Fibroblast of the aortic adventitia (primary cell): ENCODE measurements around the gene LAP3. TPM values are rescaled to one million over a fixed set of nuclear protein-coding genes. Genes with fewer than 3 reads are reported as not detected.
A peak's percentile ranks its signal among the peaks of the same experiment; 100 is the strongest.

Source experiments
- DNase-seq: peaks from one replicate; pipeline ENCODE4 v3.0.0-alpha.2; 2010; ENCODE audit warnings: low read depth
- H3K4me3 ChIP-seq: 2 replicates; pipeline ENCODE4 v1.5.1; 2011; ENCODE audit warnings: low read depth, mild to moderate bottlenecking, control low read depth, low read length, moderate library complexity
- total RNA-seq: library from RNA; depleted of rRNA; stranded (reverse); fragments of >200 nt; gene quantifications from 2 replicates; pipeline ENCODE4 v1.2.3, GENCODE V29; 2012; ENCODE audit warnings: low replicate concordance
- TF ChIP-seq, protein P1 (sequence below): IDR thresholded peaks from 2 replicates; pipeline ENCODE4 v1.5.1; 2011; ENCODE audit warnings: mild to moderate bottlenecking, low read length, control low read depth, inconsistent platforms; ENCODE audit not compliant: insufficient read depth

Gene LAP3
- total RNA-seq, 1 donor = 76.9 TPM

GRCh38 chr4:17630228-17630627, 53.2 kb downstream of the LAP3 start:
- TF ChIP-seq, protein P1, sequence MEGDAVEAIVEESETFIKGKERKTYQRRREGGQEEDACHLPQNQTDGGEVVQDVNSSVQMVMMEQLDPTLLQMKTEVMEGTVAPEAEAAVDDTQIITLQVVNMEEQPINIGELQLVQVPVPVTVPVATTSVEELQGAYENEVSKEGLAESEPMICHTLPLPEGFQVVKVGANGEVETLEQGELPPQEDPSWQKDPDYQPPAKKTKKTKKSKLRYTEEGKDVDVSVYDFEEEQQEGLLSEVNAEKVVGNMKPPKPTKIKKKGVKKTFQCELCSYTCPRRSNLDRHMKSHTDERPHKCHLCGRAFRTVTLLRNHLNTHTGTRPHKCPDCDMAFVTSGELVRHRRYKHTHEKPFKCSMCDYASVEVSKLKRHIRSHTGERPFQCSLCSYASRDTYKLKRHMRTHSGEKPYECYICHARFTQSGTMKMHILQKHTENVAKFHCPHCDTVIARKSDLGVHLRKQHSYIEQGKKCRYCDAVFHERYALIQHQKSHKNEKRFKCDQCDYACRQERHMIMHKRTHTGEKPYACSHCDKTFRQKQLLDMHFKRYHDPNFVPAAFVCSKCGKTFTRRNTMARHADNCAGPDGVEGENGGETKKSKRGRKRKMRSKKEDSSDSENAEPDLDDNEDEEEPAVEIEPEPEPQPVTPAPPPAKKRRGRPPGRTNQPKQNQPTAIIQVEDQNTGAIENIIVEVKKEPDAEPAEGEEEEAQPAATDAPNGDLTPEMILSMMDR = no peak
- DNase-seq = no peak
- no peak overlapping the region for H3K4me3 ChIP-seq

DNA sequence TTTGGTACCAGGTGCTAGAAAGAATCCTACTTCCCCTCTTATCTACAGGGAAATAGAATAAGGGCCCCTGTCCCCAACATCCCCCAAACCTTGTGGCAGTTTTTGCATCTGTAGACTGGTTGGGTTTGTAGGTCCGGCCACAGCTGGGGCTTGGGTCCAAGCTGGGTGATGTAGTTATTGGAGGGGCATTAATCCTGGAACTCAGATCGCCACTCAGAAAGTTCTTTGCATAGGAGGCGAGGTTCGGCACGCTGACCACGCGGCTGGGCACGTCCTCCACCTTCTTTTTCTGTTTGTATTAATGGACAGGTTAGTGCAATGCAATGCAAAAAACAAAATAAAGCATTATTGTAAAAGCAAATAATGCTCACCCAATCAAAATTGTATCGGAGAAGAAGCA, 56.6 kb downstream of the LAP3 start:
- TF ChIP-seq, protein P1 = no peak
- no peak overlapping the region for H3K4me3 ChIP-seq
- DNase-seq = no peak

GRCh38 chr4:17635056-17635455, 58.1 kb downstream of the LAP3 start:
- H3K4me3 ChIP-seq = no peak overlapping the region
- DNase-seq = no peak
- TF ChIP-seq, protein P1 = no peak

DNA sequence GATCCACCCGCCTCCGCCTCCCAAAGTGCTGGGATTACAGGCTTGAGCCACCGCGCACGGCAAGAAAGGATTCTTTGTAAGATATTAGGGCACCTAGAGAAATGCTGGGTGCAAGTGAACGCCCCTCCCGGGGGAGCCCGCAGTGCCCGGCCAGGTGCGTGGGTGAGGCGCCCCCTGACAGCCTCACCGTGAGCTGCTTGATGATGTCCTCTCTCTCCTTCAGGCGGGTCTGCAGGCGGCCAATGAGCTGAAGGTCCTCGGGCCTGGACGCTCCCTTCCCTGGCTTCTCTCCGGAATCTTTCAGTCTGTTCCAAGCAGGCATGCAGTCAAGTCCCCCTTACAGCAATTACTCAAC, 59.3 kb downstream of the LAP3 start:
- no peak for DNase-seq
- H3K4me3 ChIP-seq = no peak overlapping the region
- TF ChIP-seq, protein P1 = no peak

DNA sequence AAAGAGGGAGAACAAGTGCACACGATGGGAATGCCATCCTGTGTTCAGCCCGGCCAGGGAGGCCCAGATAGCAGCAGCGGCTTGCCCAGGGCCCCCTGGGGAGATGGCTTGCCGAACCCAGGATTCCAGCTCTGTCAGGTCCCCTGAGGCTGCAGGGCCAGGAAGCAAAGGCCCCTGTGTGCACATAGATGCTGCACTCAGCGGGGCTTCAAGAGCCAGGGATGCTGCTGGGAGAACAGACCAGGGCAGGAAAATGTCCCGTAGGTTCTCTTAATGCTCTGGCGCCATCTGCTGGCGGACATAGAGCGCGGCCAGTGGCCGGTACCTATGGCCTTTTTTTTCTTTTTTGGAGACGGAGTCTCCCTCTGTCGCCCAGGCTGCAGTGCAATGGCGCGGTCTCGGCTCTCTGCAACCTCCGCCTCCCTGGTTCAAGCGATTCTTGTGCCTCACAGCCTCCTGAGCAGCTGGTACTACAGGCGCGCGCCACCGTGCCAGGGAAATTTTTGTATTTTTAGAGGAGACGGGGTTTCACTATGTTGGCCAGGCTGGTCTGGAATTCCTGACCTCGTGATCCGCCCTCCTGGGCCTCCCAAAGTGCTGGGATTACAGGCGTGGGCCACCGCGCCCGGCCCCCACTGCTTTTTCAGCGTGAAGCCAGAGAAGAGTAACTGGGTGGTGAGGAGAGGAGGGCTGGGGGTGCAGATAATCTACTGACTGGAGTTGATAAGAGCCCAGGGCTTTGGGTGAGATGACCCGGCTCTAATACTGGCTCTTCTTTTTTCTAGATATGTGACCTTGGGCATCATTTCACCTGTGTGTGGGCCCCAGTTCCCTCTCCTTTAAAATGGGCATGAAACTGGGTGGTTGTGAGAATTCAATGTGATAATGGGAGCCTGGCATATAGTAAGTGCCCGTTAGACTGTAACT, 60.0 kb downstream of the LAP3 start:
- peak; percentile 69 for DNase-seq
- TF ChIP-seq, protein P1 = peak; percentile 87

DNA sequence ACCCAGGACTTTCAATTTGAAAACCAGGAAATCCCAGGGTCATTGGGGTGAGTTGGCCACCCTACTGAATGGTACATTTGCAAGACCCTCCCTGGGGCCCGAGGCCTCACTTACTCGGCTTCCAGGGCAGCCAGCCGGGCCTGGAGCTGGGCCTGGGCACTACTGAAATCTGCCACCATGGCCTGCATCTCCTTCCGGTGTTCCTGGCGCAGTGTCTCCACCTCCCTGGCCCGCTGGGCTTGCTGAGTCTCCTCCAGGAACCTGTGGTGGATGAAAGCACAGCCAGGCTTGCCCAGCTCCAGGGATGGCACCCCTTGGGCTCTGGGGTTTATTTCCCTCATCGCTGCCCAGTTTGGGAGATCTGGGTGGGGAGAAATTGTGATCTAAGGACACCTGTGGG, 62.1 kb downstream of the LAP3 start:
- DNase-seq = no peak
- H3K4me3 ChIP-seq = no peak overlapping the region
- TF ChIP-seq, protein P1 = no peak

More for the DNA sequence above, 60.0 kb downstream of the LAP3 start:
- H3K4me3 ChIP-seq = no peak overlapping the region
